ENCODE data around the gene TMEM179.

- TF ChIP-seq, protein P1, sequence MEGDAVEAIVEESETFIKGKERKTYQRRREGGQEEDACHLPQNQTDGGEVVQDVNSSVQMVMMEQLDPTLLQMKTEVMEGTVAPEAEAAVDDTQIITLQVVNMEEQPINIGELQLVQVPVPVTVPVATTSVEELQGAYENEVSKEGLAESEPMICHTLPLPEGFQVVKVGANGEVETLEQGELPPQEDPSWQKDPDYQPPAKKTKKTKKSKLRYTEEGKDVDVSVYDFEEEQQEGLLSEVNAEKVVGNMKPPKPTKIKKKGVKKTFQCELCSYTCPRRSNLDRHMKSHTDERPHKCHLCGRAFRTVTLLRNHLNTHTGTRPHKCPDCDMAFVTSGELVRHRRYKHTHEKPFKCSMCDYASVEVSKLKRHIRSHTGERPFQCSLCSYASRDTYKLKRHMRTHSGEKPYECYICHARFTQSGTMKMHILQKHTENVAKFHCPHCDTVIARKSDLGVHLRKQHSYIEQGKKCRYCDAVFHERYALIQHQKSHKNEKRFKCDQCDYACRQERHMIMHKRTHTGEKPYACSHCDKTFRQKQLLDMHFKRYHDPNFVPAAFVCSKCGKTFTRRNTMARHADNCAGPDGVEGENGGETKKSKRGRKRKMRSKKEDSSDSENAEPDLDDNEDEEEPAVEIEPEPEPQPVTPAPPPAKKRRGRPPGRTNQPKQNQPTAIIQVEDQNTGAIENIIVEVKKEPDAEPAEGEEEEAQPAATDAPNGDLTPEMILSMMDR (IDR thresholded peaks at IDR 0.05): no peak
- no peak for TF ChIP-seq POLR2A (IDR thresholded peaks at IDR 0.05)
Measured at GRCh38 chr14:104556256-104557021, 48.1 kb downstream of the TMEM179 start.
